ENCODE measurements around the gene NF1.
A peak's percentile ranks its signal among the peaks of the same experiment; 100 is the strongest.
"Not testable (repeated sequence)": the region's sequence is repeated elsewhere in the genome, so short reads cannot be mapped to it uniquely, and the experiment has no call there.

NF1 gene

GRCh38 chr17:31085563-31085962, 9.2 kb upstream of the NF1 start:
- no peak overlapping the region for H3K27ac ChIP-seq
- TF ChIP-seq CTCF (conservative IDR thresholded peaks at IDR 0.05), result no peak

- TF ChIP-seq CTCF (conservative IDR thresholded peaks at IDR 0.05), result no peak
- no peak overlapping the region for H3K27ac ChIP-seq
These were observed 5.3 kb upstream of the NF1 start for GRCh38 chr17:31089471-31089870.

GRCh38 chr17:31090650-31091049, 4.1 kb upstream of the NF1 start:
- H3K27ac ChIP-seq, result not testable (repeated sequence)

GRCh38 chr17:31092475-31093064, 2.2 kb upstream of the NF1 start:
- H3K27ac ChIP-seq, result no peak overlapping the region
- no peak for TF ChIP-seq CTCF (conservative IDR thresholded peaks at IDR 0.05)

- peak overlapping the region; percentile 94 for H3K27ac ChIP-seq
- TF ChIP-seq CTCF (conservative IDR thresholded peaks at IDR 0.05), result no peak
These were observed 744 bp upstream of the NF1 start for GRCh38 chr17:31093866-31094599.

GRCh38 chr17:31095236-31096105, 694 bp downstream of the NF1 start:
- peak overlapping the region; percentile 94 for H3K27ac ChIP-seq
- no peak for TF ChIP-seq CTCF (conservative IDR thresholded peaks at IDR 0.05)

- no peak for TF ChIP-seq CTCF (conservative IDR thresholded peaks at IDR 0.05)
- H3K27ac ChIP-seq, result peak overlapping the region; percentile 94
These were observed 1.3 kb downstream of the NF1 start for GRCh38 chr17:31096106-31096436.
